Spinal cord (tissue), 10 donors: ENCODE results near the gene ZNF48. TPM values are rescaled to one million over a fixed set of nuclear protein-coding genes. Genes with fewer than 3 reads are reported as not detected.

Experiments
- DNase-seq, 6 donors: peaks; one replicate each; pipeline versions ENCODE4 v3.0.0 to v3.0.0-alpha.2; 2013 to 2015; ENCODE audit warnings: low spot score in 6 of 6, low read depth in 4 of 6
- H3K27ac ChIP-seq: one replicate; pipeline ENCODE4 v1.5.1; 2013; ENCODE audit warnings: low read depth, low read length, control low read depth
- H3K27me3 ChIP-seq: one replicate; pipeline ENCODE4 v1.6.1; 2013; ENCODE audit warnings: low read length; ENCODE audit not compliant: control insufficient read depth, insufficient read depth
- H3K36me3 ChIP-seq: one replicate; pipeline ENCODE4 v1.6.1; 2013; ENCODE audit warnings: low read length; ENCODE audit not compliant: control insufficient read depth, insufficient read depth
- H3K4me1 ChIP-seq: one replicate; pipeline ENCODE4 v1.6.1; 2013; ENCODE audit warnings: low read length; ENCODE audit not compliant: control insufficient read depth, insufficient read depth
- H3K4me3 ChIP-seq: one replicate; pipeline ENCODE4 v1.5.1; 2013; ENCODE audit warnings: low read depth, low read length, control low read depth
- H3K9me3 ChIP-seq: one replicate; pipeline ENCODE4 v1.6.1; 2013; ENCODE audit warnings: low read length; ENCODE audit not compliant: control insufficient read depth, insufficient read depth
- WGBS: methylation state at CpG from one replicate; pipeline ENCODE4 v1.1.5; 2013; ENCODE audit warnings: missing lambda C conversion rate; ENCODE audit not compliant: insufficient coverage; 5-methylcytosine and 5-hydroxymethylcytosine counted together
- polyA plus RNA-seq, 2 donors: library from polyadenylated mRNA; unstranded; fragments of 120-200 nt; gene quantifications; one replicate each; pipeline ENCODE4 v1.2.1, GENCODE V29; 2013; ENCODE audit not compliant: insufficient read length in 2 of 2
- total RNA-seq, 2 donors: library from RNA; depleted of rRNA in 1 of 2; stranded (reverse); fragments of 120-200 nt in 1 of 2; fragments of >200 nt in 1 of 2; gene quantifications; one replicate each; pipeline versions ENCODE4 v1.2.3 to v1.2.4, GENCODE V29; 2013 to 2014
- donor health status: healthy.

The ZNF48 gene
- total and polyA plus RNA-seq, 4 donors: 9.5 to 19.2 (median 15.3) TPM

GRCh38 chr16:30352488-30353401 is 42.5 kb upstream of the ZNF48 start:
- H3K4me1 ChIP-seq: peaks cover 63% of the 10 kb centered on the region
- DNase-seq: no peak
- no peaks in the 10 kb centered on the region for H3K9me3 ChIP-seq
- 77% methylated on average over 8 of the region's 14 CpGs for WGBS
- peaks cover 67% of the 10 kb centered on the region for H3K36me3 ChIP-seq
- peak overlapping the region; percentile 73 for H3K27ac ChIP-seq
- no peak overlapping the region for H3K4me3 ChIP-seq
- H3K27me3 ChIP-seq: no peaks in the 10 kb centered on the region

DNA sequence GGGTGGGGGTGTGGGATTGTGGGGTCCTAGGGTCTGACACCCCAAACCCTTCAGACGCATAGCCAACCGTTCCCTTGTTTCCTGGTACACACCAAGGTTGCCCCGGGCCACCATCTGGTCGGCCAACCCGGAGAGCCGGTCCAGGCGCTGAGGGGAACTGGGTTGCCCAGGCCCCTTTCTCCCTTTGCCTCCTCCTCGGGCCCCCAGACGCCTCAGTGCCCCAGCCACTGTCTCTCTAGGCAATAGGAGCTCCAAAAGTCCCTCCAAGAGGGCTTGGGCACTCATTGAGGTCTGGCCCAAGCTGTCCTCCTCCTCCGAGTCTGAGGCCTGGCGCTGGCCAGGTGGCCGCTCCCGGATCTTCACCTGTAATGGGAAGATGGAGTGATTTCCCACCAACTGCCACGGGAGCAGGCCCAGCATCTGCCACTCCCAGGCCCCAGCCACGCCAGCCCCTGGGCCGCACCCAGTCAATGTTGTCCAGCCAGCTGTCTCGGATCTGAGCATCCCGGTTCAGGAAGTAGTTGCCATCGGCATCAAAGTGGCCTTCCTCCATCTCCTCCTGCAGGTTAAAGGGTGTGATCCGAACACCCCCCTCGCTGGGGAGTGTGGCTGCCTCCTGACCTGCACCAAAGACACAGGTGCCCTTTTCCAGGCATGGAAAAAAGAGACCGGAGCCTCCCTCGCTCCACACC is 41.6 kb upstream of the ZNF48 start:
- peaks cover 64% of the 10 kb centered on the region for H3K4me1 ChIP-seq
- H3K27me3 ChIP-seq: no peaks in the 10 kb centered on the region
- no peak overlapping the region for H3K27ac ChIP-seq
- H3K9me3 ChIP-seq: no peaks in the 10 kb centered on the region
- H3K4me3 ChIP-seq: no peak overlapping the region
- H3K36me3 ChIP-seq: peaks cover 75% of the 10 kb centered on the region
- DNase-seq: no peak
- WGBS: 92% methylated on average over 21 of the region's 23 CpGs

DNA sequence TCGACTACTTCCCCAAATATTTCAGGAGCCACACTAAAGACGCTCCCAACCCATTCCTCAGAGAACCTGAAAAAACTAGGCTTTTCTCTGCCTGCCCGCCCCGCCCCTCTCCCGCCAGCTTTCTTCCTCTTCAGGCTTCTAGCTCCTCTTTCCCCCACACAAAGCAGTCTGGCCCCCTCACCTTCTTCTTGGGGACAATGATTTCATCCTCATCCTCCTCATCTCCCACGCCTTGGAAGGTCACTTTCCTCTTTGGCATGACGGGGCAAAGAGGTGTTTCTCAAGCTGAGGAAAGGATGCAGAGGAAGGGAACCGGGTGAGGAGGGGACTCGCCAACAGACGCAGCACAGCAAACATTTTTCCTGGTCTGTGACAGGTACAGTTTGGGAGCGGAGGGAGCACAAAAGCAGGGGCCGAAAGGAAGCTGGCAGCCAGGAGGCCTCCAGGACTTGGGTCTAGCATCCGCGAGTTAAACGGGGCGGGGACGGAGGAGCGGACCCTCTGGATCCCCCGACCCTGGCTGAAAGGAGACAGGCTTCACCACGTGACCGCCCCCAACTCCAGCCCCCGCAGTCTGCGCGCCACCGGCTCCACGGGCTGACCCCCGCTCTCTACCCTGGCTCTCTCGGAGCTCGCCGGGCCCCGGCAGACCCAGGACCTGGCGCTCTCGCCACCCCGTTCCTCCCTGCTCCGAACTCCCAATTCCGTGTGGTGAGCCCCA is 40.6 kb upstream of the ZNF48 start:
- H3K36me3 ChIP-seq: peaks cover 82% of the 10 kb centered on the region
- H3K4me1 ChIP-seq: peaks cover 64% of the 10 kb centered on the region
- peak overlapping the region; percentile 98 for H3K27ac ChIP-seq
- H3K4me3 ChIP-seq: peak overlapping the region; percentile 95
- H3K9me3 ChIP-seq: no peaks in the 10 kb centered on the region
- 2% methylated on average over 34 of the region's 36 CpGs for WGBS
- no peaks in the 10 kb centered on the region for H3K27me3 ChIP-seq
- no peak for DNase-seq

GRCh38 chr16:30355144-30355953 is 39.9 kb upstream of the ZNF48 start, which contains the start of gene CD2BP2:
Gene CD2BP2 (minus strand): TSS chr16:30355308. CDS start chr16:30354681, 627 bp downstream.
- Histone ChIP-seq H3K36me3 (peaks cover 83% of the 10 kb centered on the region), H3K9me3 (no peaks in the 10 kb centered on the region), H3K4me1 (peaks cover 64% of the 10 kb centered on the region), H3K27ac (peak within 1 kb of the TSS; percentile 98), H3K27me3 (no peaks in the 10 kb centered on the region), H3K4me3 (peak within 1 kb of the TSS; percentile 95)
- under 1% methylated on average over 45 of the region's 45 CpGs for WGBS
- peak; percentile 96 to 100 (median 99) for DNase-seq

DNA sequence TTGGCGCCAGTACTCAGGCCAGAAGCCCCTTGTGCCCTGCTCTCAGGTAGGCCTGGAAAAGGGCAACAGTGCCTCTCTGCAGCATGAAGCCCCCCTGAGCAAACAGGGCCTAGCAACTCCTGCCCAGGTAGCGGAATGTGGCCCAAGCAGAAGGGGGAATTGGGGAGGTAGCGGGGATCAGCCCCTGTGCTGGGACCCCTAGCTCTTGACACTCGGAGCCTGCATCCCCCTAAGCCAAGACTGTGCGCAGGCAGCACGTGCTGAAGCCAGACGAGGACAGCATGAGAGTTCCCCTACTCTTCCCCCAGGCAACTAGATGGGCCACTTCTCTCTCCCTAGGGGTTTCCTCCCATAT is 39.3 kb upstream of the ZNF48 start:
- WGBS: 34% methylated on average over 4 of the region's 7 CpGs
- H3K9me3 ChIP-seq: no peaks in the 10 kb centered on the region
- no peak for DNase-seq
- peaks cover 84% of the 10 kb centered on the region for H3K36me3 ChIP-seq
- H3K4me1 ChIP-seq: peaks cover 64% of the 10 kb centered on the region
- H3K4me3 ChIP-seq: peak overlapping the region; percentile 95
- H3K27me3 ChIP-seq: no peaks in the 10 kb centered on the region
- peak overlapping the region; percentile 98 for H3K27ac ChIP-seq

GRCh38 chr16:30356401-30357084 is 38.7 kb upstream of the ZNF48 start:
- peak in 1 of 6 donors; percentile 46 for DNase-seq
- H3K27ac ChIP-seq: peak overlapping the region; percentile 98
- peaks cover 58% of the 10 kb centered on the region for H3K4me1 ChIP-seq
- H3K4me3 ChIP-seq: no peak overlapping the region
- no peaks in the 10 kb centered on the region for H3K9me3 ChIP-seq
- H3K36me3 ChIP-seq: peaks cover 84% of the 10 kb centered on the region
- 60% methylated on average over 10 of the region's 12 CpGs for WGBS
- H3K27me3 ChIP-seq: no peaks in the 10 kb centered on the region

GRCh38 chr16:30357085-30357714 is 38.0 kb upstream of the ZNF48 start:
- H3K36me3 ChIP-seq: peaks cover 83% of the 10 kb centered on the region

DNA sequence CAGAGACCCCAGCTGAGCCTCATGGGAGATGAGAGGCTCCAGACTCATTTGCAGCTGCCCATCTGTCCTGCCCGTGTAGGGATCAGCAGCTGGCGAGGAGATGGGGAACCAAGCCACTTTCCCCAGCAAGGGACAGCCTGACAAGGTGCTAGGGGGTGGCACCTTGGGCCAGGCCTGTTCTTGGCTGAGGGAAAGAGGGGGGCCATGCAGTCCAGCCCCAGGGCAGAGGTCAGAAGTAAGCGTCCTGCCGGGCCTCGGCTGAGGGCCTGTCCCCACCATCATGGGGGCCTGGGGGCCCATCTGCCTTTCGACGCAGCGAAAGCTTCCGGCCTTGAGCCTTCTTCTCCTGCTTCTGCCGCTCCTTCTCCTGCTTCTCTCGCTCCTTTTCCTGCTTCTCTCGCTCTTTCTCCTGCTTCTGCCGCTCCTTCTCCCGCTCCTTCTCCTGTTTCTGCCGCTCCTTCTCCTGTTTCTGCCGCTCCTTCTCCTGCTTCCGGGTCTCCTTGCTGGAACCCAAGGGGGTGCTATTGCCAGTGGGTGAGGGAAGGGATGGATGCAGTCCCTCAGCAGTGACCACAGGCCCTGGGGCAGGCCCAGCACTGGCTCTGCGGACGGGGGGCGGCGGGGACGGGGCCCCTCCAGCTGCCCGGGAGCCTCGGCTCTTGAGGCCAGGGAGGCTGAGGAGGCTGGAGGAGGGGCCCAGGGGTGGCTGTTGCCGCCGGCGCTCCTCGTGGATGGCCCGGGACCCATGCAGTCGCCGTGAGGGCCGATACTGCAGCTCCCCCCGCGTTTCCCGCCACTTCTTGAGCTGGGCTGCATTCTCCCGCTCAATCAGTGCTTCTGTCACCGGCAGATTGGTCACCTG is 37.3 kb upstream of the ZNF48 start:
- H3K27me3 ChIP-seq: no peaks in the 10 kb centered on the region
- WGBS: 90% methylated on average over 28 of the region's 37 CpGs
- no peaks in the 10 kb centered on the region for H3K9me3 ChIP-seq
- no peak overlapping the region for H3K4me3 ChIP-seq
- no peak for DNase-seq
- H3K4me1 ChIP-seq: peaks cover 44% of the 10 kb centered on the region
- H3K27ac ChIP-seq: no peak overlapping the region
- peaks cover 81% of the 10 kb centered on the region for H3K36me3 ChIP-seq

More at GRCh38 chr16:30357085-30357714, 38.0 kb upstream of the ZNF48 start:
- 74% methylated on average over 2 of the region's 5 CpGs for WGBS
- no peak for DNase-seq
- no peak overlapping the region for H3K27ac ChIP-seq
- H3K4me3 ChIP-seq: no peak overlapping the region
- no peaks in the 10 kb centered on the region for H3K9me3 ChIP-seq
- no peaks in the 10 kb centered on the region for H3K27me3 ChIP-seq
- H3K4me1 ChIP-seq: peaks cover 51% of the 10 kb centered on the region
